Mesenchymal stem cell (in vitro differentiated cells and primary cell): ENCODE data around the gene TSHZ1.

ENCODE experiments used
- DNase-seq: peaks from one replicate; pipeline ENCODE4 v3.0.0-alpha.2; 2013
- H2AFZ ChIP-seq: one replicate; pipeline ENCODE4 v1.6.1; 2013; ENCODE audit warnings: low read depth, mild to moderate bottlenecking, control low read depth, inconsistent platforms, low read length, moderate library complexity
- H2AK5ac ChIP-seq: 2 replicates; pipeline ENCODE4 v1.6.1; 2013; ENCODE audit warnings: low read length, moderate library complexity, mild to moderate bottlenecking, inconsistent platforms; ENCODE audit not compliant: severe bottlenecking
- H2BK120ac ChIP-seq: one replicate; pipeline ENCODE4 v1.6.1; 2013; ENCODE audit warnings: low read depth, mild to moderate bottlenecking, inconsistent platforms, low read length, moderate library complexity
- H2BK12ac ChIP-seq, 2 experiments: one replicate each; pipeline ENCODE4 v1.6.1; 2013; ENCODE audit warnings: inconsistent platforms in 2 of 2, low read length in 2 of 2, mild to moderate bottlenecking in 2 of 2, moderate library complexity in 2 of 2, control low read depth in 1 of 2
- H2BK15ac ChIP-seq: one replicate; pipeline ENCODE4 v1.6.1; 2013; ENCODE audit warnings: mild to moderate bottlenecking, low read depth, inconsistent platforms; ENCODE audit not compliant: poor library complexity, severe bottlenecking
- H2BK5ac ChIP-seq: 2 replicates; pipeline ENCODE4 v1.6.1; 2013; ENCODE audit warnings: low read depth, mild to moderate bottlenecking, low read length, control low read depth, inconsistent platforms; ENCODE audit not compliant: poor library complexity, severe bottlenecking
- H3K14ac ChIP-seq, 2 experiments: one replicate each; pipeline ENCODE4 v1.6.1; 2013; ENCODE audit warnings: inconsistent platforms in 2 of 2, low read length in 2 of 2, control low read depth in 1 of 2, mild to moderate bottlenecking in 1 of 2, moderate library complexity in 1 of 2
- H3K18ac ChIP-seq, 2 experiments: one replicate each; pipeline ENCODE4 v1.6.1; 2013; ENCODE audit warnings: inconsistent platforms in 2 of 2, low read length in 2 of 2, control low read depth in 1 of 2, low read depth in 1 of 2, mild to moderate bottlenecking in 1 of 2
- H3K23ac ChIP-seq, 2 experiments: one replicate each; pipeline ENCODE4 v1.6.1; 2013; ENCODE audit warnings: inconsistent platforms in 2 of 2, low read length in 2 of 2, mild to moderate bottlenecking in 2 of 2, moderate library complexity in 2 of 2, control low read depth in 1 of 2
- H3K27ac ChIP-seq: 2 replicates; pipeline ENCODE4 v1.5.1; 2013; ENCODE audit warnings: mild to moderate bottlenecking, moderate library complexity, low read length, control low read depth, inconsistent platforms; ENCODE audit not compliant: poor library complexity, severe bottlenecking
- H3K27me3 ChIP-seq, 2 experiments: 2 replicates each; pipeline versions ENCODE4 v1.6.1 to v1.7.0; 2013; ENCODE audit warnings: low read length in 2 of 2, mild to moderate bottlenecking in 2 of 2, moderate library complexity in 2 of 2, control low read depth in 1 of 2, inconsistent platforms in 1 of 2; ENCODE audit not compliant: control insufficient read depth in 1 of 2, insufficient read depth in 1 of 2
- H3K36me3 ChIP-seq, 2 experiments: 2 replicates each; pipeline versions ENCODE4 v1.6.1 to v1.7.0; 2013; ENCODE audit warnings: low read length in 2 of 2, control low read depth in 1 of 2, inconsistent platforms in 1 of 2, low read depth in 1 of 2, mild to moderate bottlenecking in 1 of 2; ENCODE audit not compliant: insufficient read depth in 2 of 2, control insufficient read depth in 1 of 2
- H3K4ac ChIP-seq, 2 experiments: one replicate each; pipeline ENCODE4 v1.6.1; 2013; ENCODE audit warnings: inconsistent platforms in 2 of 2, low read length in 2 of 2, mild to moderate bottlenecking in 2 of 2, moderate library complexity in 2 of 2, control low read depth in 1 of 2, low read depth in 1 of 2
- H3K4me1 ChIP-seq: 2 replicates; pipeline ENCODE4 v1.6.1; 2013; ENCODE audit warnings: low read depth, low read length, control low read depth; ENCODE audit not compliant: control insufficient read depth, insufficient read depth
- H3K4me2 ChIP-seq: 2 replicates; pipeline ENCODE4 v1.6.1; 2013; ENCODE audit warnings: low read length, mild to moderate bottlenecking, inconsistent platforms; ENCODE audit not compliant: poor library complexity, severe bottlenecking
- H3K4me3 ChIP-seq, 2 experiments: 2 replicates each; pipeline versions ENCODE4 v1.5.1 to v1.7.0; 2013; ENCODE audit warnings: low read length in 2 of 2, mild to moderate bottlenecking in 2 of 2, control low read depth in 1 of 2, low read depth in 1 of 2; ENCODE audit not compliant: insufficient read depth in 1 of 2
- H3K79me1 ChIP-seq: replicated peaks from 2 replicates; pipeline ENCODE4 v1.6.1; 2013; ENCODE audit warnings: mild to moderate bottlenecking, control low read depth, low read length, inconsistent platforms; ENCODE audit not compliant: poor library complexity, severe bottlenecking
- H3K9ac ChIP-seq: 2 replicates; pipeline ENCODE4 v1.7.0; 2013; ENCODE audit warnings: mild to moderate bottlenecking, low read length, moderate library complexity
- H3K9me3 ChIP-seq: 2 replicates; pipeline ENCODE4 v1.7.0; 2013; ENCODE audit warnings: mild to moderate bottlenecking, low read length; ENCODE audit not compliant: control insufficient read depth
- H4K8ac ChIP-seq: one replicate; pipeline ENCODE4 v1.6.1; 2013; ENCODE audit warnings: inconsistent platforms, mild to moderate bottlenecking, low read length, moderate library complexity
- H4K91ac ChIP-seq: one replicate; pipeline ENCODE4 v1.6.1; 2013; ENCODE audit warnings: mild to moderate bottlenecking, low read length, inconsistent platforms
- WGBS: methylation state at CpG from one replicate; pipeline ENCODE4 v1.1.7; 2013; ENCODE audit warnings: mixed read lengths; 5-methylcytosine and 5-hydroxymethylcytosine counted together

The TSHZ1 gene

GRCh38 chr18:75211953-75212750 is 1.6 kb downstream of the TSHZ1 start:
- peak overlapping the region in 1 of 2 experiments; percentile 40 for H3K23ac ChIP-seq
- no peaks in the 10 kb centered on the region for H3K36me3 ChIP-seq
- peak overlapping the region; percentile 55 for H3K9ac ChIP-seq
- peak overlapping the region; percentile 71 for H4K91ac ChIP-seq
- peak overlapping the region in 1 of 2 experiments; percentile 59 for H2BK12ac ChIP-seq
- peak overlapping the region; percentile 78 to 82 for H3K4me3 ChIP-seq
- peak overlapping the region; percentile 48 for H4K8ac ChIP-seq
- no peak overlapping the region for H3K4ac ChIP-seq
- H2BK5ac ChIP-seq: no peak overlapping the region
- H3K27ac ChIP-seq: no peak overlapping the region
- DNase-seq: peak; percentile 39
- H3K9me3 ChIP-seq: no peaks in the 10 kb centered on the region
- 7% methylated on average over 29 of the region's 38 CpGs for WGBS
- H2AFZ ChIP-seq: peak overlapping the region; percentile 46
- peak overlapping the region; percentile 97 for H3K4me2 ChIP-seq
- peak overlapping the region in 1 of 2 experiments; percentile 73 for H3K14ac ChIP-seq
- no peak overlapping the region for H2AK5ac ChIP-seq
- peaks cover 14% of the 10 kb centered on the region for H3K4me1 ChIP-seq
- peaks cover 0 to 12% of the 10 kb centered on the region in 2 experiments for H3K27me3 ChIP-seq
- H3K79me1 ChIP-seq: peaks cover 13% of the 10 kb centered on the region
- H2BK15ac ChIP-seq: no peak overlapping the region
- H3K18ac ChIP-seq: peak overlapping the region; percentile 71
- H2BK120ac ChIP-seq: peak overlapping the region; percentile 11

GRCh38 chr18:75212751-75213090 is 2.1 kb downstream of the TSHZ1 start:
- no peak overlapping the region for H3K18ac ChIP-seq
- H3K23ac ChIP-seq: no peak overlapping the region
- peaks cover 13% of the 10 kb centered on the region for H3K79me1 ChIP-seq
- no peaks in the 10 kb centered on the region for H3K9me3 ChIP-seq
- no peak overlapping the region for H2BK5ac ChIP-seq
- 61% methylated on average over 4 of the region's 5 CpGs for WGBS
- DNase-seq: no peak
- H2AK5ac ChIP-seq: no peak overlapping the region
- H2BK12ac ChIP-seq: no peak overlapping the region
- no peak overlapping the region for H4K8ac ChIP-seq
- no peak overlapping the region for H2AFZ ChIP-seq
- H3K4me1 ChIP-seq: peaks cover 12% of the 10 kb centered on the region
- H3K9ac ChIP-seq: peak overlapping the region; percentile 55
- H3K36me3 ChIP-seq: no peaks in the 10 kb centered on the region
- peaks cover 0 to 7% of the 10 kb centered on the region in 2 experiments for H3K27me3 ChIP-seq
- H4K91ac ChIP-seq: no peak overlapping the region
- H3K14ac ChIP-seq: no peak overlapping the region
- no peak overlapping the region for H3K4ac ChIP-seq
- H2BK120ac ChIP-seq: no peak overlapping the region
- H3K4me2 ChIP-seq: peak overlapping the region; percentile 97
- no peak overlapping the region for H3K27ac ChIP-seq
- no peak overlapping the region for H2BK15ac ChIP-seq
- peak overlapping the region in 1 of 2 experiments; percentile 78 for H3K4me3 ChIP-seq

- Histone ChIP-seq H3K14ac (no peak overlapping the region), H3K9me3 (no peaks in the 10 kb centered on the region), H3K27ac (no peak overlapping the region), H2BK12ac (no peak overlapping the region), H4K91ac (no peak overlapping the region), H3K23ac (no peak overlapping the region), H3K4me2 (no peak overlapping the region), H2BK15ac (no peak overlapping the region), H3K9ac (no peak overlapping the region), H3K18ac (no peak overlapping the region), H2BK5ac (no peak overlapping the region), H3K36me3 (no peaks in the 10 kb centered on the region), H3K4me3 (peak overlapping the region in 1 of 2 experiments; percentile 78), H3K27me3 (no peaks in the 10 kb centered on the region), H2AK5ac (no peak overlapping the region), H2BK120ac (no peak overlapping the region), H3K4ac (no peak overlapping the region), H4K8ac (no peak overlapping the region), H3K79me1 (peaks cover 11% of the 10 kb centered on the region), H3K4me1 (peaks cover 3% of the 10 kb centered on the region), H2AFZ (no peak overlapping the region)
- DNase-seq: no peak
- WGBS: 84% methylated on average over 4 of the region's 5 CpGs
Observed at GRCh38 chr18:75213611-75214331, 3.2 kb downstream of the TSHZ1 start.

GRCh38 chr18:75214332-75214690 is 3.7 kb downstream of the TSHZ1 start:
- no peak overlapping the region for H4K91ac ChIP-seq
- H3K18ac ChIP-seq: no peak overlapping the region
- no peaks in the 10 kb centered on the region for H3K36me3 ChIP-seq
- WGBS: 98% methylated on average over 5 of the region's 5 CpGs
- H3K27me3 ChIP-seq: no peaks in the 10 kb centered on the region
- no peak overlapping the region for H2BK120ac ChIP-seq
- no peak for DNase-seq
- no peak overlapping the region for H2BK15ac ChIP-seq
- H2AFZ ChIP-seq: no peak overlapping the region
- H2BK5ac ChIP-seq: no peak overlapping the region
- no peak overlapping the region for H2BK12ac ChIP-seq
- no peak overlapping the region for H3K23ac ChIP-seq
- no peak overlapping the region for H3K9ac ChIP-seq
- no peaks in the 10 kb centered on the region for H3K9me3 ChIP-seq
- no peak overlapping the region for H4K8ac ChIP-seq
- H3K4me3 ChIP-seq: peak overlapping the region in 1 of 2 experiments; percentile 4
- H3K14ac ChIP-seq: no peak overlapping the region
- H3K4me2 ChIP-seq: no peak overlapping the region
- H3K27ac ChIP-seq: no peak overlapping the region
- peaks cover 3% of the 10 kb centered on the region for H3K4me1 ChIP-seq
- peaks cover 11% of the 10 kb centered on the region for H3K79me1 ChIP-seq
- H2AK5ac ChIP-seq: no peak overlapping the region
- H3K4ac ChIP-seq: no peak overlapping the region
